Gastrocnemius medialis (tissue), 4 donors: Measurements from ENCODE around the gene MEIS2. TPM values are rescaled to one million over a fixed set of nuclear protein-coding genes. Genes with fewer than 3 reads are reported as not detected.

ENCODE experiments used
- ATAC-seq, 2 donors: fragments of 150-250 bp; one replicate each; pipeline ENCODE4 v1.9.1; 2016
- DNase-seq, 2 donors: peaks; one replicate each; pipeline ENCODE4 v3.0.0-alpha.2; 2019
- H3K27ac ChIP-seq, 4 donors: fragments of 200-600 bp; sonication (generic); 1 replicate in 1 of 4; 2 replicates in 3 of 4; pipeline ENCODE4 v1.5.1; 2016 to 2018; ENCODE audit warnings: mild to moderate bottlenecking in 2 of 4, moderate library complexity in 1 of 4
- H3K27me3 ChIP-seq, 3 donors: fragments of 200-600 bp; sonication (generic) in 2 of 3; 1 replicate in 1 of 3; 2 replicates in 2 of 3; pipeline versions ENCODE4 v1.5.1 to v1.6.0; 2016 to 2019; ENCODE audit warnings: mild to moderate bottlenecking in 1 of 3, moderate library complexity in 1 of 3
- H3K36me3 ChIP-seq, 2 donors: fragments of 200-600 bp; sonication (generic) in 1 of 2; one replicate each; pipeline ENCODE4 v1.5.1; 2017 to 2018
- H3K4me1 ChIP-seq, 2 donors: fragments of 200-600 bp; sonication (generic) in 1 of 2; one replicate each; pipeline ENCODE4 v1.5.1; 2016 to 2017; ENCODE audit warnings: mild to moderate bottlenecking in 2 of 2
- H3K4me3 ChIP-seq, 4 donors: fragments of 200-600 bp; sonication (generic) in 3 of 4; 1 replicate in 1 of 4; 2 replicates in 3 of 4; pipeline ENCODE4 v1.5.1; 2016 to 2019; ENCODE audit warnings: mild to moderate bottlenecking in 2 of 4
- H3K9me3 ChIP-seq, 3 donors: fragments of 200-600 bp; sonication (generic) in 2 of 3; 1 replicate in 1 of 3; 2 replicates in 2 of 3; pipeline ENCODE4 v1.5.1; 2016 to 2019
- CTCF ChIP-seq, 5 experiments: fragments of 450-650 bp in 3 of 5; fragments of 200-600 bp in 2 of 5; sonication (generic) in 2 of 5; IDR thresholded peaks in 4 of 5; conservative IDR thresholded peaks in 1 of 5; 1 replicate in 4 of 5; 2 replicates in 1 of 5; pipeline ENCODE4 v1.5.1; 2016 to 2019; ENCODE audit warnings: antibody characterized with exemption in 5 of 5, mild to moderate bottlenecking in 3 of 5, moderate library complexity in 3 of 5
- POLR2A ChIP-seq, 2 donors: fragments of 450-650 bp; IDR thresholded peaks; one replicate each; pipeline ENCODE4 v1.6.1; 2017; ENCODE audit warnings: antibody characterized with exemption in 2 of 2, mild to moderate bottlenecking in 2 of 2, moderate library complexity in 2 of 2
- in situ Hi-C, 4 donors: fragments of 200-750 bp; cut with MboI; loops; one replicate each; pipeline versions ENCODE4 v1.15.0 to v1.8.0; 2017; ENCODE audit warnings: low sequenced_read_pairs in 4 of 4
- intact Hi-C: fragments of 100-400 bp; cut with DNase I; formaldehyde crosslinking; loops from one replicate; pipeline ENCODE4 v1.15.1; 2023; ENCODE audit warnings: low total_unique reads
- total RNA-seq, 4 donors: library from RNA; depleted of rRNA; stranded (reverse); fragments of >200 nt; gene quantifications; one replicate each; pipeline versions ENCODE4 v1.1.0 to v1.2.3, GENCODE V29; 2016

Gene MEIS2
- total RNA-seq, 4 donors from 2014 or later: 0.31 to 1.8 (median 0.40) TPM; not detected in 1

GRCh38 chr15:37103475-37104423 is 3.4 kb upstream of the MEIS2 start:
- DNase-seq: no peak
- in situ Hi-C loops (loop anchor here in 3 of 4 donors (25.0 kb wide), 1 partner anchor 216 kb away; no protein-coding TSS in a partner anchor), intact Hi-C loops (loop anchor here (5.0 kb wide), 1 partner anchor 221 kb away; no protein-coding TSS in a partner anchor)
- Histone ChIP-seq H3K4me1 (peaks cover 20 to 26% of the 10 kb centered on the region in 2 donors), H3K27ac (no peak overlapping the region), H3K4me3 (no peak overlapping the region), H3K9me3 (no peaks in the 10 kb centered on the region), H3K27me3 (peaks cover 87 to 98% (median 98%) of the 10 kb centered on the region in 3 donors), H3K36me3 (no peaks in the 10 kb centered on the region)
- ATAC-seq: no peak
- no peak for TF ChIP-seq POLR2A (IDR thresholded peaks at IDR 0.05)
- TF ChIP-seq CTCF (IDR thresholded peaks at IDR 0.05 in 4 of 5, conservative IDR thresholded peaks at IDR 0.05 in 1 of 5): no peak

DNA sequence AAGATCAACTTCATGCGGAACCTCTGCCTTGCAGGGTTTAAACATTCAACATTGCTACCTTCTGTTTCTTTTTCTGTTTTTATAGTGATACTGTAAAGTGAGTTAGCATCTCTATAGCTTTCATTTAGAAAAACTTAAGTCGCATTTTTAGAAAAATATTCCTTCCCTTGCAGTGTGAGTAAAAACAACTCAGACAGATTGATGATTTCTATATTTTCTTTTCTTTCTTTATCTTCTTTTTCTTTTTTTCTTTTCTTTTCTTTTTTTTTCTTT is 2.8 kb upstream of the MEIS2 start:
- no peaks in the 10 kb centered on the region for H3K36me3 ChIP-seq
- peaks cover 87 to 98% (median 98%) of the 10 kb centered on the region in 3 donors for H3K27me3 ChIP-seq
- no peak for ATAC-seq
- in situ Hi-C loops: loop anchor here in 3 of 4 donors (25.0 kb wide), 1 partner anchor 216 kb away; no protein-coding TSS in a partner anchor
- intact Hi-C loops: loop anchor here (5.0 kb wide), 1 partner anchor 221 kb away; no protein-coding TSS in a partner anchor
- TF ChIP-seq CTCF (IDR thresholded peaks at IDR 0.05 in 4 of 5, conservative IDR thresholded peaks at IDR 0.05 in 1 of 5): no peak
- no peak for TF ChIP-seq POLR2A (IDR thresholded peaks at IDR 0.05)
- DNase-seq: no peak
- no peak overlapping the region for H3K4me3 ChIP-seq
- no peaks in the 10 kb centered on the region for H3K9me3 ChIP-seq
- no peak overlapping the region for H3K27ac ChIP-seq
- peaks cover 24 to 32% of the 10 kb centered on the region in 2 donors for H3K4me1 ChIP-seq

GRCh38 chr15:37102305-37103162 is 2.2 kb upstream of the MEIS2 start:
- Histone ChIP-seq H3K27ac (no peak overlapping the region), H3K27me3 (peaks cover 89 to 98% (median 98%) of the 10 kb centered on the region in 3 donors), H3K4me3 (peak overlapping the region; percentile 26 to 73 (median 60)), H3K9me3 (no peaks in the 10 kb centered on the region), H3K36me3 (no peaks in the 10 kb centered on the region), H3K4me1 (peaks cover 24 to 38% of the 10 kb centered on the region in 2 donors)
- intact Hi-C loops (loop anchor here (5.0 kb wide), 1 partner anchor 220 kb away; no protein-coding TSS in a partner anchor), in situ Hi-C loops (loop anchor here in 3 of 4 donors (25.0 kb wide), 1 partner anchor 215 kb away; no protein-coding TSS in a partner anchor)
- TF ChIP-seq CTCF (IDR thresholded peaks at IDR 0.05 in 4 of 5, conservative IDR thresholded peaks at IDR 0.05 in 1 of 5): no peak
- no peak for TF ChIP-seq POLR2A (IDR thresholded peaks at IDR 0.05)
- DNase-seq (no peak), ATAC-seq (no peak)

- no peak for ATAC-seq
- DNase-seq: no peak
- H3K4me3 ChIP-seq: peak overlapping the region; percentile 65 to 93 (median 72)
- peaks cover 24 to 38% of the 10 kb centered on the region in 2 donors for H3K4me1 ChIP-seq
- peaks cover 89 to 98% (median 98%) of the 10 kb centered on the region in 3 donors for H3K27me3 ChIP-seq
- intact Hi-C loops (loop anchor here (5.0 kb wide), 1 partner anchor 220 kb away; no protein-coding TSS in a partner anchor), in situ Hi-C loops (loop anchor here in 3 of 4 donors (25.0 kb wide), 1 partner anchor 215 kb away; no protein-coding TSS in a partner anchor)
- H3K9me3 ChIP-seq: no peaks in the 10 kb centered on the region
- no peaks in the 10 kb centered on the region for H3K36me3 ChIP-seq
- TF ChIP-seq CTCF (IDR thresholded peaks at IDR 0.05 in 4 of 5, conservative IDR thresholded peaks at IDR 0.05 in 1 of 5) (no peak), POLR2A (IDR thresholded peaks at IDR 0.05) (no peak)
- peak overlapping the region; percentile 32 to 75 (median 64) for H3K27ac ChIP-seq
These were observed 1.6 kb upstream of the MEIS2 start for GRCh38 chr15:37101980-37102304.
